ENCODE data around the gene GBP1.

DNA sequence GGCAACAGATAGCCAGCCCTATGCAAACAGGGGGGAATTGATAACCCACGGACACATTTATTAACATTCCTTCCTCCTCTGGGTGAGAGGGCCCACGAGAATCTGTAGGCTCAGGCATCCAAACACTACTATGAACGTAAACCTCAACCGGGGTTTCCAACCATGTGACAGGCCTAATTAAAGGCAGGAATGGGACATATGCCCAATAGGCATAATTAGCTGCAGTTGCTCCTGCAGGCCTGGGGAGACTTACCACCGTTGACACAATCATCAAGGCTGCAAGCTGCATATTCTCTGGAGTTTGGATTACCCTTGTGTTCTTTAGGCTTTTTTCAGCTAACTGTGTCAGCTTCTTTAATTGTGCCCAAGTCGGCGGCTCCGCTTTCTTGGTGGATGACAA is 22.2 kb upstream of the GBP1 start:
- TF ChIP-seq, protein P1, sequence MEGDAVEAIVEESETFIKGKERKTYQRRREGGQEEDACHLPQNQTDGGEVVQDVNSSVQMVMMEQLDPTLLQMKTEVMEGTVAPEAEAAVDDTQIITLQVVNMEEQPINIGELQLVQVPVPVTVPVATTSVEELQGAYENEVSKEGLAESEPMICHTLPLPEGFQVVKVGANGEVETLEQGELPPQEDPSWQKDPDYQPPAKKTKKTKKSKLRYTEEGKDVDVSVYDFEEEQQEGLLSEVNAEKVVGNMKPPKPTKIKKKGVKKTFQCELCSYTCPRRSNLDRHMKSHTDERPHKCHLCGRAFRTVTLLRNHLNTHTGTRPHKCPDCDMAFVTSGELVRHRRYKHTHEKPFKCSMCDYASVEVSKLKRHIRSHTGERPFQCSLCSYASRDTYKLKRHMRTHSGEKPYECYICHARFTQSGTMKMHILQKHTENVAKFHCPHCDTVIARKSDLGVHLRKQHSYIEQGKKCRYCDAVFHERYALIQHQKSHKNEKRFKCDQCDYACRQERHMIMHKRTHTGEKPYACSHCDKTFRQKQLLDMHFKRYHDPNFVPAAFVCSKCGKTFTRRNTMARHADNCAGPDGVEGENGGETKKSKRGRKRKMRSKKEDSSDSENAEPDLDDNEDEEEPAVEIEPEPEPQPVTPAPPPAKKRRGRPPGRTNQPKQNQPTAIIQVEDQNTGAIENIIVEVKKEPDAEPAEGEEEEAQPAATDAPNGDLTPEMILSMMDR (IDR thresholded peaks at IDR 0.05): no peak
- TF ChIP-seq POLR2A (IDR thresholded peaks at IDR 0.05; ENCODE audit: low read depth) (no peak), POLR2AphosphoS5 (IDR thresholded peaks at IDR 0.05) (no peak)
